Fibroblast of peridontal ligament (primary cell): ENCODE measurements around the gene MGLL.
A peak's percentile ranks its signal among the peaks of the same experiment; 100 is the strongest.
"Not testable (repeated sequence)": the region's sequence is repeated elsewhere in the genome, so short reads cannot be mapped to it uniquely, and the experiment has no call there.

Source experiments
- DNase-seq: peaks from one replicate; pipeline ENCODE4 v3.0.0-alpha.2; 2010; ENCODE audit errors: extremely low read depth

The MGLL gene

GRCh38 chr3:127690823-127691452, 131.4 kb downstream of the MGLL start:
- peak; percentile 57 for DNase-seq

DNA sequence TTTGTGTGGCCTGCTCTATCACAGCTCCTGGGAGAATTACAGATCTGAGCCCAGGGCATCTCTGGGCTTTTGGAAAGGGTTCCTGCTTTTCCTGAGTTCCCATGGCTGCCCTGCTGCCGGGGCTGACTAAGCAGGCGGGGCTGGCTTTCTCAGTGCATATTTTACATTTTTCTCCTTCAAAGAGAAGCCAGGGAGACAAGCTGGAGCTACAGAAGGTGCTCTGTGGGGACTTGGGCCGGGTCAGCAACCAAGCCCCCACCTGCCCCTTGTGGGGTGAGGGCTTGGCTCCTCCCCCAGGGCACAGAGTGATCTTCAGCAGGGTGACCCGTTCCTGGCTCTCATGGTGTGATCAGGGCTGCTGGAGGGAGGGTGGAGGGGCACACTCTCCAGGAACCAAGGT, 132.2 kb downstream of the MGLL start:
- DNase-seq: peak; percentile 61

DNA sequence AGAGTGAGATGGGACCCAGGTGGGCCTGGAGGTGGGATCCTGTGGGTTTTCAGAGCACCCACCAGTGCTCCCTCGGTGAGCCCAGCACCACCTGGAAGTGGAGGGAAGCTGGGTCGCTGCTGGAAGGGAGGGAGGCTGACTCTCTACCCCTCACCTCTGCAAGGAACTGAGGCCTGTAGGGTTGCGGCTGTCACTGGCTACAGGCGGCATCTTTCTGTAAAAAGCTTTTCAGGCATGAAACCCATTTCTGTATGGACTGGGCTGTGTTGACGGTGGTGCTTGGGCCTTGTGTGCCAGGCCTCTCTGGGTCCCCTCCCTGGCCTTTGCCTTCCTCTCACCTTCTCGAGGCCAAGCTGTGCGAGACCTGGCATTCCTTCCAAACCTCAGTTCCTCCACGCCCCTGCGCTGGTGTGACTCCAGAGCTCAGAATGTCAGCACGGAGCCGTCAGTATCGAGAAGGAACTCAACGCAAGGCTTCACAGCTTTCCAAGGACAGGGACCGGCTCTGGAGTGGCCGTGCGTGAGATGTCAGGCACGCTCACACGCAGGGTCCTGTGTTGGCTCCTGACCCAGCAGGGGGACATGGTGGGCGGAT, 133.0 kb downstream of the MGLL start:
- DNase-seq: no peak

GRCh38 chr3:127688416-127689265, 133.7 kb downstream of the MGLL start:
- DNase-seq: no peak

GRCh38 chr3:127688022-127688415, 134.3 kb downstream of the MGLL start:
- DNase-seq: no peak

DNA sequence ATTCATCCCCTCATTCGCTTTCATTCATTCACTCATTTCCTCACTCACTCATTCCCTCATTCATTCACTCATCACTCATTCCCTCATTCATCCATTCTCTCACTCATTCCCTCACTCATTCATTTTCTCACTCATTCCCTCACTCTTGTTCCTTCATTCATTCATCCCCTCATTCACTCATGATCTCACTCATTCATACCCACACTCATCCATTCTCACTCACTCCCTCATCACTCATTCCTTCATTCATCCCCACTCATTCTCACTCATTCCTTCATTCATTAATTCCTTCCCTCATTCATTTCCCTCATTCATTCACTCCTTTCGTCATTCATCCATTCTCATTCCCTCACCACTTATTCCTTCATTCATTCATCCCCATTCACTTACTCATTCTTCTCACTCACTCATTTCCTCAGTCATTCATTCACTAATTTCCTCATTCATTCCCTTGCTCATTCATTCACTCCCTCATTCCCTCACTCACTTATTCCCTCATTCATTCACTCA, 135.0 kb downstream of the MGLL start:
- DNase-seq: no peak

- no peak for DNase-seq
These were observed 135.8 kb downstream of the MGLL start for GRCh38 chr3:127686512-127686894.

DNA sequence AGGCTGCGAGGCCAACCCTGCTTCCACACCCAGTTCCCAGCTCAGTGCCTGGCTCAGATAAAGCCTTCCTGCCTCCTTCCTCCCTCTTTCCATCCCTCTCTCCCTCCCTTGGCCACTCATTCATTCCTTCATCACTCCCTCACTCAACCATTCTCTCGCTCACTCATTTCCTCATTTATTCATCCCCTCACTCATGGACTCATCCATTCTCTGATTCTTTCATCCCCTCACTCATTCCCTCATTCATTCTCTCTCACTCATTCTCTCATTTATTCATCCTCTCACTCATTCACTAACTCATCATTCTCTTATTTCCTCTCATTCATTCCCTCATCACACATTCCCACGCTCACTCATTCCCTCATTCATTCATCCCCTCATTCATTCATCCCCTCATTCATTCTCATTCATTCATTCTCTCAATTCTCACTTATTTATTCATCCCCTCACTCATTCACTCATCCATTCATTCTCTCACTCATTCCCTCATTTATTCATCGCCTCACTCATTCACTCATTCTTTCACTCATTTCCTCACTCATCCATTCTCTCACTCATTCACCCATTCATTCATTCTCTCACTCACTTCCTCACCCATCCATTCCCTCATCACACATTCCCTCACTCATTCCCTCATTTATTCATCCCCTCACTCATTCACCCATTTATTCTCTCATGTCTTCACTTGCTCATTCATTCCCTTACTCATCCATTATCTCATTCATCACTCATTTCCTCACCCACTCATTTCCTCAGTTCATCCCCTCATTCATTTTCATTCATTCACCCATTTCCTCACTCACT, 136.4 kb downstream of the MGLL start:
- no peak for DNase-seq

GRCh38 chr3:127684871-127685707, 137.2 kb downstream of the MGLL start:
- DNase-seq: no peak

DNA sequence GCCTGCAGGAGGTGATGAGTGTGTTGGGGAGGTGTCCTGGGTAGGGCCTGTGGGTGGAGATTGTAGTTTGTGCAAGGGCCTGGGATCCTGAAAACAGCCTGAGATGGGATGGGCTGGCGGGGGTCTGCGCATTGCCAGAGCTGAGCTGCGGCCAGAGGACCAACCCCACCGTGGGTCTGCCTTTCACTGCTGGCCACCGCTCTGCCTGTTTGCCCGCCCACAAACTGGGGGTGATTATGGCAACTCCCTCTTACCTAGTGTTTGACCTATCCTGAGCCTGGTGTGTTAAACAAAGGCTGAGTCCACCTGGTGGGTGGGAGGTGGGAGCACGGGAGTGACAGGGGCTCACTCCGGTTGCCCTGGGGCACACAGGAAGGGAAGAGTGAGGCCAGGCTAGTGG, 139.8 kb downstream of the MGLL start:
- DNase-seq: no peak

- DNase-seq: not testable (repeated sequence)
These were observed 140.2 kb downstream of the MGLL start for GRCh38 chr3:127682175-127682554.

GRCh38 chr3:127680798-127681221, 141.5 kb downstream of the MGLL start:
- DNase-seq: no peak

DNA sequence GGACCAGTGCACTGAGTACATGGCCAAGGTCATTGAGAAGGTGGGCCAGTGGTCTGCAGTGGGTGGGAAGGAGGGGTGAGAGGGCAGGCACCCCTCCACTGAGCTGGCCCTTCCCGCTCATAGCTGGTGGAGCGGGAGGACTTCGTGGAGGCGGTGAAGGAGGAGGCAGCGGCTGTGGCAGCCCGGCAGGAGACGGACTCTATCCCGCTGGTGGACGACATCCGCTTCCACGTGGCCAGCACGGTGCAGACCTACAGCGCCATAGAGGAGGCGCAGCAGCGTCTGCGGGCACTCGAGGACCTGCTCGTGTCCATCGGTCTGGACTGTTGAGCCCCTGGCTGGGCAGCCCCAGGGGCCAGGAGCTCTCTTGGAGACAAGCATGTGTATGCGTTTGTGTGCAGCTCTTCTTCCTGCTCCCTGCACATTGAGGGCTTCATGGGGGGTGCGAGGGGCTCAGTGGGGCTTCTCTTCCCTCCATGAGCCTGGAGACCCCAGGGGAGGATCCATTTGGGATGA, 142.1 kb downstream of the MGLL start:
- DNase-seq: no peak

DNA sequence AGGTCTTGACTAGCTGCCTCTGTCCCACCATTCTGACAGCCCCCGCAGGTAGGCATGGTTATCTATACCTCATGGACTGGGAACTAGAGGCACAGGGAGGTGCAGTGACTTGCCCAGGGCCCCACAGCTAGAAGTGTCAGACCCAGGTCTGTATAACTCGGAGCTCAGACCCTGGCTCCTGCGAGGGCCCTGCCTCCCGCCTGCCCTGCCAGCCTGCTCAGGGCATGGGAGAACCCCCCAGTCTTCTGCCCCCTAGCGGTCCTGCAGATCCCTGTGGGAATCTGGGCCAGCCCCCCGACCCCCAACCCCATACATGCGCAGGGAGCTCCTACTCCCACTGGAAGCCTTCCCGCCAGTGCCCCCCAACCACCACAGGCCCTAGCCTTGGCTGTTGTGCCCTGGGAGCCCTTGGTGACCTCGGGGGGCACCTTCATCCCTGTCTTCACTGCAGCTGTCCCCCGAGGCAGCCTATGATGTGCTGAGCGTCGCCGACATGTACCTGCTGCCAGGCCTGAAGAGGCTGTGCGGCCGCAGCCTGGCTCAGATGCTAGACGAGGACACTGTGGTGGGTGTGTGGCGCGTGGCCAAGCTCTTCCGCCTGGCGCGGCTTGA, 142.7 kb downstream of the MGLL start:
- no peak for DNase-seq

DNA sequence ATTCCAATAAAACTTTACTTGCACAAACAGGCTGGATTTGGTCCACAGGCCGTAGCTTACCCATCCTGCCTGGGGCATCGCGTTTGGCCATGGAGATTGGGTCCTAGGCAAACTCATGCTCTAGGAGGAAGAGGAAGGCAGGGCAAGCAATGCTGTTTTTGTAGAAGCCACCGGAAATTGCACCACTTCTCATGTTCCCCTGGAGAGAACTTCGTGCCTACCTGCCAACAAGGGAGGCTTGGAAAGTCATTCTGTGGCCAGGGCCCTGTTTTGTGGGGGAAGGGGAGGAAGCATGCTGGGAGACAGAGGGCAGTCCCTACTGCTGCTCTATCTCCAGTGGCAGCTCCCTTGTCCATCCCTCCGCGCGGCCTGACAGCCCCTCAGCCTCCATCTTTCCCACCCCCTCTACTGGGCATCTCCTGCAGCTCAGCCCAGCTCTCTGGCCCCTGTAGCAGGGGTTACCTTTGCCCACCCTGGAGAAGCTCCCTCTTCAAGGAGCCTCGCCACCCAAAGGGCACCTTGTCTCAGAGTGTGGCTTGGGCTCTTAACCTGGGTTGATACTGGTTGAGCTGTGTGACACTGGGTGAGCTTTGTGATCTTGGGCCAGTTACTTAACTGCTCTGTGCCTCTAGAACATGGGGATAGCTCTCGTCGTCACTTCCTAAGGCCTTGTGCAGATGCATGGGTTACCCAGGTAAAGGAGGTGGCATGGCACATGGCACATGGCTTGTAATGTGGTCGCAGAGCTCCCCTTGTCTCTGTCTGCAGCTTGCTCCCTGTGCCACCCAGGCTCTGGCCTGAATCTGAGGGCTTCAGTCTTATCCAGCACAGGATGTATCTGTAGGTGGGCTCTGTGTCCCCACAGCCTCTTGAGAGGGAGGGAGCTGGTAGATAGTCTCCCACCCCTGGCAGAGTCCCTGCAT, 143.4 kb downstream of the MGLL start:
- no peak for DNase-seq

GRCh38 chr3:127678315-127678599, 144.1 kb downstream of the MGLL start:
- DNase-seq: no peak

DNA sequence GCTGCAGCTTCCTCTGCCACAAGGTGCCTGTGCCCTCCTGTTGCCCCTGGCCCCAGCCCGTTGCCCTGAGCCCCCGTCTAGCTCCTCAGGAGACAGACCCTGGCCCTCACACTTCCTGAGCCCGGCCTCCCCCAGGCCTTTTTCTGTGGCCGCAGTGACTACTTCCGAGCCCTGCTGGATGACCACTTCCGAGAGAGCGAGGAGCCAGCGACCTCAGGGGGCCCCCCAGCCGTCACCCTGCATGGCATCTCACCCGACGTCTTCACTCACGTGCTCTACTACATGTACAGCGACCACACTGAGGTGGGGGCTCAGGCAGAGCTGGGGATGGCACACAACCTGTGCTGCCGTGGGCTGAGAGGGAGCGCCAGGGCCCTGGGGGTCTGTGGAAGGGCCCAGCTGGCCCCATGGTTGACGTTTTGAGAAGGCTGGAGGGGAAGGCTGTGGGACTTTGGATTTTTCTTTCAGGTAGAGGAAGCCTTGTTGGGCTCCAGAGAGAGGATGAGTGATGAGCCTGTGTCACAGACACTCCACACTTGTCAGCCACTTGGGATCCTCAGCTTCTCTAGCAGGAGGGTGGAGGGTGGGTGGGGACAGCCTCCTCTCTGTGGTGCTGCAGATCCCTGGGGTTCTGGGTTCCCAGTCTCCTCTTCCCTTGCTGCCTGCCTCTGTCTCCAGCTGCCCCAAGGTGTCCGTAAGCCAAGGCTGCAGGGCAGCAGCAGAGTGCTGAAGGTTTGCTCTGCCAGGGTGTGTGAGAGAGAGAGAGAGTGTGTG, 144.6 kb downstream of the MGLL start:
- no peak for DNase-seq

GRCh38 chr3:127676921-127677351, 145.4 kb downstream of the MGLL start:
- no peak for DNase-seq

GRCh38 chr3:127676456-127676855, 145.9 kb downstream of the MGLL start:
- DNase-seq: no peak
